KBM-7 (cell line): ENCODE measurements around the gene YIF1B.
A peak's percentile ranks its signal among the peaks of the same experiment; 100 is the strongest.
"Not testable (repeated sequence)": the region's sequence is repeated elsewhere in the genome, so short reads cannot be mapped to it uniquely, and the experiment has no call there.

ENCODE experiments used
- DNase-seq: peaks from one replicate; pipeline ENCODE4 v3.0.0-alpha.2; 2015
- in situ Hi-C: fragments of 300-500 bp; cut with MboI; formaldehyde crosslinking; loops from 2 replicates; pipeline ENCODE4 v1.14.3; 2020; ENCODE audit warnings: low sequenced_read_pairs, low pct_unique_long_range_greater_than_20kb, mixed read lengths

YIF1B gene, protein sequence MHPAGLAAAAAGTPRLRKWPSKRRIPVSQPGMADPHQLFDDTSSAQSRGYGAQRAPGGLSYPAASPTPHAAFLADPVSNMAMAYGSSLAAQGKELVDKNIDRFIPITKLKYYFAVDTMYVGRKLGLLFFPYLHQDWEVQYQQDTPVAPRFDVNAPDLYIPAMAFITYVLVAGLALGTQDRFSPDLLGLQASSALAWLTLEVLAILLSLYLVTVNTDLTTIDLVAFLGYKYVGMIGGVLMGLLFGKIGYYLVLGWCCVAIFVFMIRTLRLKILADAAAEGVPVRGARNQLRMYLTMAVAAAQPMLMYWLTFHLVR

DNA sequence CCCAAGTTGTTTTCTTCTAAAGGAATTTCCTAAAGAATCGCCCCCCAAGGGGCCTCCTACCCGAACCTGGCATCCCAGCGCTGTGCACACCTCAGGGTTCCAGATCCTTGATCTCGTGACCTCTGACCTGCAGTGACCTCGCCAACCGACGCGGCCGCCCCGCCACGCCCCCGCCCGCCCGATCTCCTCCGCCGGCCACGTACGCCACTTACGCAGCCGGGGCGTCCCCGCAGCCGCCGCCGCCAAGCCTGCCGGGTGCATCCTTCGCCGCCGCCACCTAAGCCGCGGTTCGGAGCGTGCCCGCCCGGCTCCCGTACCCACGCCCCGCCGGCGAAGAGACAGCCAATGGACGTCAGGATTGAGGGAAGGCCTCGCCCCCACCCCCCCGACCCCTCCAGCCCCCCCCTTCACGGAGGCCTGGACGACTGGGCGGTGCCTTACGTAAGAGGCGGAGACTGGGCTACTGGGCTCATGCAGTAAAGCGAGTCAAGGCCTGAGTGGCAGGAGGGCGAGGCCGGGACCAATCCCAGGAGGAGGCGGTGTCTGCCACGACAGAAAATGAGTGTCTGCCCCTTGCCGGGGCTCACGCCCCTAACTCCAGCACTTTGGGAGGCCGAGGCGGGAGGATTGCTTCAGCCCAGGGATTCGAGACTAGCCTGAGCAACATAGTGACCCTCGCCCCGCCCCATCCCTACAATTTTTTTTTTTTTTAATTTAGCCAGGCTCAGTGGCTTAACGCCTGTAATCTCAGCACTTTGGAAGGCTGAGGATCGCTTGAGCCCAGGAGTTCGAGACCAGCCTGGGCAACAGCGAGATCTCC is at the start of gene YIF1B:
Gene YIF1B (minus strand): TSS at position 291 of the 820 bp plus-strand sequence. CDS start 30 bp downstream, at position 261.
- peak; percentile 94 for DNase-seq
- in situ Hi-C loops, result no loop called here

DNA sequence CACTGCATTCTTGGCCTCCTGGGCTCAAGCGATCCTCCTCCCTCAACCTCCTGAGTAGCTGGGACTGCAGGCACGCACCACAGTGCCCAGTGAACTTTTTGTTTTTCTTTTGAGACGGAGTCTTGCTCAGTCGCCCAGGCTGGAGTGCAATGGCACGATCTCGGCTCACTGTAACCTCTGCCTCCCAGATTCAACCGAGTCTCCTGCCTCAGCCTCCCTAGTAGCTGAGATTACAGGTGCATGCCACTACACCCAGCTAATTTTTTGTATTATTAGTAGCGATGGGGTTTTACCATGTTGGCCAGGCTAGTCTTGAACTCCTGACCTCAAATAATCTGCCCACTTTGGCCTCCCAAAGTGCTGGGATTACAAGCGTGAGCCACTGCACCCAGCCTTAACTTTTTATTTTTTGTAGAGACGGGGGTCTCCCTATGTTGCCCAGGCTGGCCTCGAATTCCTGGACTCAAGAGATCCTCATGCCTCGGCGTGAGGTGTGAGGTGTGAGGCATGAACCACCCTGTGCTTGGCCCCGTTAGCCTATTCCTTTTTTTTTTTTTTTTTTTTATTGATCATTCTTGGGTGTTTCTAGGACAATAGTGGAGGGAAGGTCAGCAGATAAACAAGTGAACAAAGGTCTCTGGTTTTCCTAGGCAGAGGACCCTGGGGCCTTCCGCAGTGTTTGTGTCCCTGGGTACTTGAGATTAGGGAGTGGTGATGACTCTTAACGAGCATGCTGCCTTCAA is 47.4 kb upstream of the YIF1B start:
- in situ Hi-C loops, result not testable (repeated sequence)

DNA sequence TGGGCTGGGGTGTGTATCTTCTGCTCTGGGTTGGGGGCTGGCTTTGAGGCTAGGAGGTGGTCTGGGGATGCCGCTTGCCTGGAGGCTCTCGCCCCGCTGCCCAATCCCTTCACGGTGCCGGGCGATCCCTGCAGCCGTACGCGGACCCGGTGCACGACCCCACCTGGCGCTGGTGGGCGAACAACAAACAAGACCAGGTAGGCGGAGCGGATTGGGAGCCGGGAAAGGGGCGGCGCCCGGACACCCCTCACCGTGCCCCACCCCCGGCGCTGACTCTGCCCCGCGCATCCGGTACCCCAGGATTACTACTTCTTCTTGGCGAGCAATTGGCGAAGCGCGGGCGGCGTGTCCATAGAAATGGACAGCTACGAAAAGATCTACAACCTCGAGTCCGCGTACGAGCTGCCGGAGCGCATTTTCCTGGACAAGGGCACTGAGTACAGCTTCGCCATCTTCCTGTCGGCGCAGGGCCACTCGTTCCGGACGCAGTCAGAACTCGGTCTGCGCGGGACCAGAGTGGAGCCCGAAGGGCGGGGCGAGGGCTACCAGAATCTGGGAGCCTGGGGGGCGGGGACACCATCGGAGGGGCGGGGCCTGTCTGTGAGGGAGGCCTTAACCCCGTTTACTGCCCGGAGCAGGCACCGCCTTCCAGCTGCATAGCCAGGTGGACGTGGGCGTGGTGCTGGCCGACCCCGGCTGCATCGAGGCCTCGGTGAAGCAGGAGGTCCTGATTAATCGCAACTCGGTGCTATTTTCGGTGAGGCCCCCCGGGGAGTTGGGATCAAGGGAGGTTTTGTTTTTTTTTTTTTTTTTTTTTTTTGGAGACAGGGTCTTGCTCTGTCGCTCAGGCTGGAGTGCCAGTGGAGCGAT is 46.6 kb upstream of the YIF1B start:
- DNase-seq, result peak; percentile 90
- in situ Hi-C loops, result no loop called here

More for the DNA sequence above, 47.4 kb upstream of the YIF1B start:
- not testable (repeated sequence) for DNase-seq

DNA sequence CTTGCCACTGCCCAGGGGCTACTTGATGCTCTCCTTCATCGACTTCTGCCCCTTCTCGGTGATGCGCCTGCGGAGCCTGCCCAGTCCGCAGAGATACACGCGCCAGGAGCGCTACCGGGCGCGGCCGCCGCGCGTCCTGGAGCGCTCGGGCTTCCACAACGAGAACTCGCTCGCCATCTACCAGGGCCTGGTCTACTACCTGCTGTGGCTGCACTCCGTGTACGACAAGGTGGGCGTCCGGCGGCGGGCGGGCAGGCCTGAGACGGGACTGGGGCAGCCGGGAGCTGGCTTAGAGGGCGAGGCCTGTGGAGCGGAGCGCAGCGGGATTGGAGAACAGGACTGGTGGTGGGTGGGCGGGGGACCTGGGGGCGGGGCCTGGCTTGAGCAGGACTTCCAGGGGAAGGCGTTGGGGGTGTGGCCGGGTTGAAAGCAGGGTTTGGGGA is 45.9 kb upstream of the YIF1B start:
- in situ Hi-C loops, result no loop called here

DNA sequence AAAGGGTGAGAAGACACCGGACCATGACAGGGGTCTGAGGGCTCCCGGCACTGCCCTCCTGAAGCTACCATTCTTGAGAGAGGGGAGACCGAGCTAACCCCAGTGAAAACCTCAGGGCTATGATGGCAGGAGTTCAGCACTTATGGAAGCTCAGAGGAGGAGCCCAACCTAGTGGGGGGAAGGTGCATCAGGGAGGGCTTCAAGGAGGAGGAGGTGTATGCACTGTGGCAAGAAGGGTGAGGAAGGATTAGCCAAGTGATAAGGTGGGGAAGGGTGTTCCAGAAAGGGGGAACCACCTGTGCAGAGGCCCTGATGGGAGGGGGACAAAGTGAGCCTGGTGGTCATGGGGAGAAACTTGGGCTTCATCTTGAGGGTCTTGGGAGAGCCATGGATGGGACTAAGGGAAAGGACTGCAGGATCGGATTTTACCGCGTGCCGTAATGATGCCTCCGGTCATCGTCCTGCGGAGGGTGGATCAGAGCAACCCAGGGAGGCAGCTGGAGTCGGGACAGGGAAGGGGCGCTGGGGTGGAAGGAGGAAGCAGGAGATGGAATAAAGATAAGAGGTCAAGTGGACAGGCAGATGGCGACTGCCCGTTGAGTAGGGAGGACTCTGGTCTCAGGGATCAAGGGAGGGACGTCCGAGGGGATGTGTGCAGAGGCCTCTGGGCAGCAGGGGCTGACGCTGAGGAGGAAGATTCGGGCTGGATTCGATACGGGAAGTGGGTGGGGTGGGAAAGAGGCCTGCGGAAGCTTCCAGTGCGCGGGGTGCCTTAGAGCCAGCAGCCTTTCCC is 45.3 kb upstream of the YIF1B start:
- in situ Hi-C loops, result no loop called here

More for the DNA sequence above, 45.9 kb upstream of the YIF1B start:
- peak; percentile 88 for DNase-seq

DNA sequence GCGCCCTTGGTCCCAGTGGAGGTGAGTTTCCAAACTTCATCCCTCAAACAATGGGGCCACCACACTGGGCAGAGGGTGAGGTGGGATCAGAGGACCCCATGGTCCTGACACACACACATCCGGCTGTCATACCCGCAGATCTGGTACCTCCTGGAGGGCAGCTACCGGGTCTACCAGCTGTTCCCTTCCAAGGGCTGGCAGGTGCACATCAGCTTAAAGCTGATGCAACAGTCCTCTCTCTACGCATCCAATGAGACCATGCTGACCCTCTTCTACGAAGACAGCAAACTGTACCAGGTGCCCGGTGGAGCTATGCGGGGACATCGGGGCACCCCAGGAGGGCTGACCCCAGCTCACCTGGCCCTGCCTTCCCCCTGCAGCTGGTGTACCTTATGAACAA is 44.6 kb upstream of the YIF1B start:
- DNase-seq, result no peak

More for the DNA sequence above, 45.3 kb upstream of the YIF1B start:
- DNase-seq, result no peak

DNA sequence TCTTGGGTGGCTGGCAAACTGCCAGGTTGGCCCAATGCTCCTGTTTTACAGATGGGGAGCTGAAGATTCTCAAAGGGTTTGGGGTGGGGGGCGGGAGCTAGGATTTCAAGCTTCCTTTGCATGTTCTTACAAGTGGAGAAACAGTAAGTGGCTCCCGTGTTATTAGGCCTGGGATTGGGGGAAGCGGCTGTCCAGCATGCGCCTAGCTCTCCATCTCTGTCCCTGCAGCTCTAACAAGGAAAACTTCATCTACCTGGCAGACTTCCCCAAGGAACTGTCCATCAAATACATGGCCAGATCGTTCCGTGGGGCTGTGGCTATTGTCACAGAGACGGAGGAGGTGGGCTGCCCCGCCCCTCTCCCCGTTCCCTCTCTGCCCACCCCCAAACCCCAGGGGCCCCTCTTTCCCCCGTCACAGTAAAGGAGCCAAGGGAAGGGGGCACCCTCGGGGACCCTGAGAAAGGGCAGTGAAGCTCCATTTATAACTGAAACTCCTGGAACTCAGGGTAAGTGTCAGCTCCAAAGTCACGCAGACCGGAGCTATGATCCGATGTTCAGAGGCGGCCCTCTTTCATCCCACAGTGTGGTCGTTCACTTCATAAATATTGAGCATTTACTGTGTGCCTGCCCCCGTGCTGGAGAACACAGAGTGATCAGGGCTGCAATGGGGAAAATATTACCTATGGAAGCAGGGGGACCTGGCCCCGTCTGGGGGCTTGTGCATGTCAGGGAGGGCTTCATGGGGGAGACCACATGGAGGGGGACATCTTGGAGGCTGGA is 43.7 kb upstream of the YIF1B start:
- in situ Hi-C loops, result no loop called here
- DNase-seq, result no peak

More for the DNA sequence above, 44.6 kb upstream of the YIF1B start:
- in situ Hi-C loops, result no loop called here

DNA sequence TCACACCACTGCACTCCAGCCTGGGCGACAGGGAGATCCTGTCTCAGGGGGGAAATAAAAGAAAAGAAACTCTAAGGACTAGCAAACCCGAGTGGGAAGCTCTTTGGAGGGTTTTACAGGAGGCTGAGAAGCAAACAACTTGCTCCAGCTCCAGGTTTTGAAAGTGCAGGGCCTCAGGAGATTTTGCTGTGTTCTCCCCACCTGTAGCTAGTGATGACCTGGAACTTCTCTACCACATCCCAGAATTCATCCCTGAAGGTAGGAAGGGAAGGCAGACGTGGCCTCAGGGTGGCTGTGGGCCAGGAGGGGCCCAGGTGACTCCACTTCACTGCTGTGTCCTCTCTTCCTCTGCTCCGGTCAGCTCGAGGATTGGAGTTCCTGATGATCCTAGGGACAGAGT is 42.3 kb upstream of the YIF1B start:
- no peak for DNase-seq
- in situ Hi-C loops, result no loop called here

DNA sequence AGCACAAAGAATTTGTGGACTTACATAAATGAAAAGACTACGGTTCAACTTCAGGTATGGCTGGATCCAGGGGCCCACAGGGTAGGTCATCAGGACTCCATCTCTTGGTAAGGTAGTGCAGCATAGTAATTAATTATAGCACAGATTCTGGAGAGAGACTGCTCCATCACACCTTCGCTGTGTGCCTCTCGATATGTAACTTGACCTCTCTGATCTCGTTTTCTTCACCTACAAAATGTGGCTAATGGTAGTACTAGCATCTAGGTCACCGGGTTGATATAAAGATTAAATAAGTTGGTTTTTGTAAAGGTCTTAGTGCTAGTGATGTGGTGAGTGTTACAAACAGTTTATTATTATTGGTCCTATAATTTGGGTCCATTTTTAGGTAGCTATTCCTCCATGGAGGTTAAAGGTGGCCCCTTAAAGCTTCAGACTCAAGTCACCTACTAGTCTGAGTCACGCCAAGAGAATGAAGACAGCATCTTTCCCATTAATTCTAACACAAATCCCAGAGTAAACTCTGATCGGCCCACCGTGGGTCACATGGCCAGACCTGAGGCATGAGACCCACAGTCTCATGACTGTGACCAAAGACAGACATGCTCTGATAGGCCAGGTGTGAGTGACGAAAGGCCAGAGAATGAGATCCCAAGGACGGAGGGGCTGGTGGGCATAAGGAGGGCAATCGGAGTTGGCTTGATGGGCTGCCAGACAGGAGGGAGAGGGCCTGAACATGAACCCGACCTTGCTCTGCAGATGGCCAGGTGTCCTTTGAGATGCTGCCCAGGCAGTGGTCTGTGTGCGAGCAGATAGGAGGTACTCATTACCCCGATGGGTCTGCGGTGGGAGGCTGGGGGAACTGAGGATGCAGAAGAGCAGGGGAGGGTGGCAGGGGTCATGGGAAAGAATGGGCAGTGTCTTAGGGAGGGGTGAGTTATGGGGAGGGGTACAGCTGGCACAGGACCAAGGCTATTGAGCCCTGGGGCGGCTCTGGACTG is 40.3 kb upstream of the YIF1B start:
- no peak for DNase-seq
- in situ Hi-C loops, result no loop called here

DNA sequence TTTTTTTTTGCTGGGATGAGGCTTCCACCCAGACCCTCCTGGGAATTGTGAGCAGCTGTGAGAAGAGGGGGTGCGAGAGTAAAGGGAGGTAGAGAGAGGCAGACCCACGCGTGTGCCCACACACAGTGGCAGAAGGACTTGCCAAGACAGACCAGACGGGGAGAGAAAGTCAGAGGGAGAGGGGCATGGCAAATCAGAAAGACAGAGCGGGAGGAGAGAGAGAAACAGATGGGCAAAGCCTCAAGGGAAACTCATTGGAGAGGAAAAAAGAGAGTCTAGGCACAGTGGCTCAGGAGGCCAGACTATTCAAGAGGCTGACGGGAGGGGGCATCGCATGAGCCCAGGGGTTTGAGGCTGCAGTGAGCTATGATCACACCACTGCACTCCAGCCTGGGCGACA is 36.9 kb upstream of the YIF1B start:
- DNase-seq, result no peak
- in situ Hi-C loops, result no loop called here

DNA sequence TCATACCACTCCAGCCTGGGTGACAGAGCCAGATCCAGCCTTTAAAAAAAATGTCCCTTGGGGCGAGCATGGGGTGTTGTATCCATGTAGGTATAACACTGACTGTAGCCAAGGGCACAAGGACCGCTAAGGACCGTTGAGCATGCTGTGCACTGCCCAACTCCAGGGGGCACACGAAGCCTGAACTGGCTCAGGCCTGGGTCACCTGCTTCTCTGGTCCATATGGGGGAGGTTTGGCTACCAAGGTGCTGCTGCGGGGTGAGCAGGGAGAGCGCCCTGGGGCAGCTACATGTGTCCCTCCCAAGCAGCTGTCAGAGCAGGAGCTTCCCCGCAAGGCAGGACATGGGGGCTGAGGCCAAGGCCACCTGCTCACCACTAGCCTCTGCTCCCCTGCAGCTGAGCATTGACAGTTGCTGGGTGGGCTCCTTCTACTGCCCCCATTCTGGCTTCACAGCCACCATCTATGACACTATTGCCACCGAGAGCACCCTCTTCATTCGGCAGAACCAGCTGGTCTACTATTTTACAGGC is 36.2 kb upstream of the YIF1B start:
- in situ Hi-C loops, result no loop called here
- no peak for DNase-seq

DNA sequence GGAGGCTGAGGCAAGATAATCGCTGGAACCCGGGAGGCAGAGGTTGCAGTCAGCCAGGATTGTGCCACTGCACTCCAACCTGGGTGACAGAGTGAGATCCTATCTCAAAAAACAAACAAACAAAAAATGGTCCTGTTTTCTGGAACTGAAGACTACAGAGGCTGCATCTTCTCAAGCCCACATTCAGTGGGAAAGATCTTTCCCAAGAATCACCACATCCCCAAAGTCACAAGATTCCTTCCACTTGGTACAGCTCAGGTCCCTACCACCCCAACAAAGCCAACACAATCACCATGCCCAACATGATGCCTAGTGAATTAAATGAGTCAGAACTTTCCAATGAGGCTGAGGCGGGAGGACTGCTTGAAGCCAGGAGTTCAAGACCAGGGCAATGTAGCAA is 35.1 kb upstream of the YIF1B start:
- in situ Hi-C loops, result no loop called here
- no peak for DNase-seq

DNA sequence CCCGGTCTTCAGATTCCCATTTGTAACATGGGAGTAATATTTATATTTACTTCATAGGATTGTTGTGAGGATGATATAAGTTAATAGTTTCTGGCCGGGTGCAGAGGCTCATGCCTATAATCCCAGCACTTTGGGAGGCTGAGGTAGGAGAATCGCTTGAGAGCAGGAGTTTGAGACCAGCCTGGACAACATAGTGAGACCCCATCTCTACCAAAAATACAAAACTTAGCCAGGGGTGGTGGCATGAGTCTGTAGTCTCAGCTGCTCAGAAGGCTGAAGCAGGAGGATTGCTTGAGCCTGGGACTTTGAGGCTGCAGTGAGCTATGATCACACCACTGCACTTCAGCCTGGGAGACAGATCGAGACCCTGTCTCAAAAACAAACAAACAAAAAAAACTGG is 31.1 kb upstream of the YIF1B start:
- in situ Hi-C loops, result no loop called here

DNA sequence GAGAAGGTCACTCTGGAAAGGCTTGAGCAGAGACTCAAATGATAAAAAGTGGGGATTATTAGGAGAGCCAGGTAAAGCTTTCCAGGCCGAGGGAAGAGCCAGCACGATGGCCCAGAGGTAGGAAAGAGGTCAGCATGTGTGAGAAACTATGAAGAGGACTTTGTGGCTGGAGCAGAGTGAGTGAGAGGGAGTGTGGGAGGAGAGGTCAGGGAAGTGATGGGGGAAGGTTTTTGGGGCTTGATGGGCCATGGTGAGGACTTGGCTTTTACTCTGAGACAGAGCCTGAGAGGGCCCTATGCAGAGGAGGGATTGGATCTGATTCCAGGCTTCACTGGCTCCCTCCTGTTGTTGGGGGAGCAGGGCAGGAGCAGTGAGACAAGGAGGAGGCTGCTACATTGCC is 25.2 kb upstream of the YIF1B start:
- in situ Hi-C loops, result no loop called here
- no peak for DNase-seq

More for the DNA sequence above, 31.1 kb upstream of the YIF1B start:
- DNase-seq, result no peak

DNA sequence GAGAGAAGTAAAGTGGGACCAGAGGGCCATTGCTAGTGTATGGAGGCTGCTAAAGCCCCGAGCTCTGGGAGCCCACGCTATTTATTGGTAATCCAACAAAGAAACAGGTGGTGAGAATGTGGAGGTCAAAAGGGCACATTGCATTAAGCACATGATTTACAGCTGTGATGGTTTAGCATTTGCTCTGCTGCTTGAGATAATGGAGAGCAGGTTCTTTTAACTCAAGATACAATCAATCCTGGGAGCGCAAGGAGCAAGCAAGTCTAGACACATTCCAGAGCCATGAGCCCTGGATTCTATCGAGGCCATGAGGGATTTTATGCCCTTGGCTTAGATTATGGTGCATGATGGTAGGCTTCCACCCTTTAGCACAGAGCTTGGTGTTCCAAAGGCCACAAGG is 23.3 kb upstream of the YIF1B start:
- in situ Hi-C loops, DNase-seq: not testable (repeated sequence)

DNA sequence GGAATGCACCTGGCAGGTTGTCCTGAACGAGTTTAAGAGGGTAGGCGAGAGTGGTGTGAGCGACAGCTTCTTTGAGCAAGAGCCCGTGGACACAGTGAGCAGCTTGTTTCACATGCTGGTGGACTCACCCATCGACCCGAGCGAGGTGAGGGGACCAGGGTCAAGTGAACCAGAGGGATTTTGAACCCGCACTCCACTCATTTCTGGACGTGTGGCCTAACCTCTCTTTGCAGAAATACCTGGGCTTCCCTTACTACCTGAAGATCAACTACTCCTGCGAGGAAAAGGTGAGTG is 21.6 kb upstream of the YIF1B start:
- in situ Hi-C loops, result no loop called here
- no peak for DNase-seq
